RKO (cell line): Measurements from ENCODE around the gene KDM4B.
A peak's percentile ranks its signal among the peaks of the same experiment; 100 is the strongest.

Source experiments
- DNase-seq: peaks from one replicate; pipeline ENCODE4 v3.0.0-alpha.2; 2016; ENCODE audit warnings: low spot score

Gene KDM4B

DNA sequence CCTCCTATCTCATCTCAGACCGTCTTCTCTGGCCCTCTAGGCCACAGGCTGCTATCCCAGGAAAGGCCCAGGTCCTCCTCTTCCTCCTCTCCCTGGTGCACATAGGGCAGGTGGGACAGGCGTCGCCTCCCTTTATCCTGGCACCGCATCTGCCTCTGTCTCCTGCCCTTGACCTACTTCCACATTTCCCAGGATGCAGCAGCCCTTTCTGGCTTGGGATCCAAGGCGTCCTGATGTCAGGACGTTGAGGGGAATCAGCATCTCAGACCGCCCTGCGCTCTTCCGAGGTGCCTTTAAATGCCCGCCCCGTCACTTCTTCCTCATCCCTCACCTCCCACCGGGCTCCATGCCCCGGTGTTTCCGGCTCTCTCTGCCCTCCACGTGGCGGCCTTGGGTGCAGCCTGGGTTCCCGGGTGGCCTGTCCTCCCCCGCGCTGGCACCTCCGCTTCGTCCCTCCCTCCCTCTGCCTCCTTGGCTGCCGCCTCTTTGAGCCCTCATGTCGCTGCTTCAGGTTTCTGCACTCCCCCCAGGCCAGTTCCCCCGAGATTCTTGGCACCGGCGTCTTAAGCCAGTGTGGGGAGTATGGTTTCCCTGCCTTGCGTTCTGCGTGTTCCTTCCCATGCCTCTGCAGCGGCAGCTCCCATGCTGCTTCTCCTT lies 66.3 kb downstream of the KDM4B start:
- DNase-seq: no peak

GRCh38 chr19:5035793-5036697 lies 67.1 kb downstream of the KDM4B start:
- no peak for DNase-seq

- DNase-seq: no peak
Observed at GRCh38 chr19:5036698-5037563, 68.0 kb downstream of the KDM4B start.

- no peak for DNase-seq
Observed at GRCh38 chr19:5037936-5038335, 69.0 kb downstream of the KDM4B start.

DNA sequence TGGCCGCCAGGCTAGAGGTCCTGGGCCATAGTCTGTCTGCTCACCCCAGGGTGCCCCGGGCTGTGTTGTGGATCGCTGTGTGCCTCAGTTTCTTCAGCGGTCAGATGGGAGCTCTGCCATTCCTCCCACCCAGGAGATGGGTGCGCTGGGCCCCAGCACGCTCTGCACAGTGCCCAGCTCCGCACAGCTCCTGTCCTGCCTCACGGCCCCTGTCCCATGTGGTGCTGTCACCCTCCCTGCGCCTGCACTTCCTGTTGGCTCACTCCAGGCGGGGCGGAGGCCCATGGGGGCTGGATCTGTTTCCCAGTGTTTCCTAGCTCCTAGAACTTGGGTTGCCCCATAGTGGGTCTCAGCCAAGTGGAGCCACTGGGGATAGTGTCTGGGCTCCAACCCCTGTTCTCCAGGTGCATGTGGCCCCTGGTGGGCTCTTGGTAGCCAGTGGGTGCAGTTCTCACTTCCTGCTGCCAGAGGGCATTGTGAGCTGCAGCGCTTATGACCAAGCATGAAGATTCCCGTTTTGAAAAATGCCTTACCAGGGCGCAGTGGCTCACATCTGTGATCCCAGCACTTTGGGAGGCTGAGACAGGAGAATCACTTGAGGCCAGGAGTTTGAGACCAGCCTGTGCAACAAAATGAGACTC lies 69.8 kb downstream of the KDM4B start:
- peak; percentile 42 for DNase-seq

DNA sequence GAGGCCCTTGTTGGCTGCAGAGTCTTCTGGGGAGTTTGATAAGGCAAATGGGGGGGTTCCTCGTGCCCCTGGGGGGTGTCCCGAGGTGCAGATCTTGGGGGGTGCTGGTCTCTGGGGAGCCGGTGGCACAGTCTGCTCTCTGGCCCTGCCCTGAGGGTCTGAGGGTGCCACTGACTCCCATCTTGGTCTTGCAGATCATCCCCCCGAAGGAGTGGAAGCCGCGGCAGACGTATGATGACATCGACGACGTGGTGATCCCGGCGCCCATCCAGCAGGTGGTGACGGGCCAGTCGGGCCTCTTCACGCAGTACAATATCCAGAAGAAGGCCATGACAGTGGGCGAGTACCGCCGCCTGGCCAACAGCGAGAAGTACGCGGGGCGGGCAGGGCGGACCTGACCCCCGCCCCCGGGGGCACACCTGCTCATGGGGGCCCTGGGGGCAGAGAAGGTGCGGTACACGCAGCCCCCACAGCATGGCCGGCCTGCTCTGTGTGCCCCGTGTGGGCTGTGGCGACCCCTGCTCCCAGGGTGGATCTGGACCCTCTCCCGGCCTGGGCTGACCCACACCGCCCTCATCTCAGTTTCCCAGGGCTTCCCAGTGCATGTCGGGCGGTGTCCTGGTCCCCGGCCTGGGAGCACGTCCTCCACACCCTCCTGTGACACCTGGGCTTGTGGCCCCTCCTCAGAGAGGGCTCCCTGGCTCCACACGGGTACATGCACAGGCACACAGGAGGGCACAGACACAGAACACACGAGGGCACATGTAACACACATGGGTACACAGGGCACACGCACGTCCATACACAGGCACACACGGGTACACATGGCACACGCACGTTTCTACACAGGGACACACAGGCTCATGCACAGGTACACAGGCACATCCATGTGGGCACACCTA lies 71.0 kb downstream of the KDM4B start:
- DNase-seq: no peak

GRCh38 chr19:5040544-5041167 lies 71.7 kb downstream of the KDM4B start:
- DNase-seq: no peak

- DNase-seq: no peak
Observed at GRCh38 chr19:5041168-5041912, 72.4 kb downstream of the KDM4B start.

DNA sequence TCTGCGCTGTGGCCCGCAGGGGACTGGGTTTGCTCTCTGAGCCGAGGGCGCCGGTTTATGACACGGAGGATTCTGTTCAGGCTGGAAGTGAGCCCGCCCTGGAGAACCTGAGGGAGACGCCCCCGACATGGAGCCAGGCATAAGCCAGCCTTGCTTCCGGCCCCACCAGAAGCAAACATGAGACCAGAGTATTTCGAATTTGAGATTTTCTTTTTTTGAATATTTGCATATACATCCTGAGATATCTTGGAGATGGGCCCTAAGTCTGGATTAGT lies 72.9 kb downstream of the KDM4B start:
- DNase-seq: no peak

DNA sequence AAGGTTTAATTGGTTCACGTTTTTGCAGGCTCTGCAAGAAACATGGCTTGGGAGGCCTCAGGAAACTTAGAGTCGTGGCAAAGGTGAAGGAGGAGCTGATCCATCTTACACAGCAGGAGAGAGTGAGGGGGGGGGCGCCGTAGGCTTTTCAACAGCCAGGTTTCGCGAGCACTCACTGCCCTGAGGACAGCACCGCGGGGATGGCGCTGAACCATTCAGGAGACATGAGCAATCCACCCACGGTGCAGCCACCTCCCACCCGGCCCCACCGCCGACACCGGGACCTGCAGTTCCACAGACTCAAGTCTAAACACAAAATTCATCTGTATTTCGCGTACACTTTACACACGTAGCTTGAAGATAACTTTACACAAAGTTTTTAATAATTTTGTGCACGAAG lies 73.6 kb downstream of the KDM4B start:
- no peak for DNase-seq

DNA sequence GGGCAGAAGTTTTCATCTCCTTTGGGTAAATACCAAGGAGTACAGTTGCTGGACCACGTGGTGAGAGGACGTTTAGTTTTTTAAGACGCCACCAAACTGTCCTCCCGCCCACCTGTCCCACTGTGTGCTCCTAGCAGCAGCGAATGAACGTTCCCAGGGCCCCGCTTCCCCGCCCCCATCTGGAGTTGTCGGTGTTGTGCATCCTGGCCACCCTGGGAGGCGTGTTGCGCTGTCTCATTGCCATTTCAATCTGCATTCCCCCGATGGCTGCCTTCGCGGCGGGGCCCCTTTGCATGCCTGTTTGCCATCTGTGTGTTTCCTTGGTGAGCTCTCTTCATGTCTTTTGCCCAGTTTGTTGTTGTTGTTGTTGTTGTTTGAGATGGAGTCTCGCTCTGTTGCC lies 76.1 kb downstream of the KDM4B start:
- DNase-seq: no peak

GRCh38 chr19:5045956-5046338 lies 77.0 kb downstream of the KDM4B start:
- no peak for DNase-seq

GRCh38 chr19:5046339-5047039 lies 77.6 kb downstream of the KDM4B start:
- no peak for DNase-seq

GRCh38 chr19:5047251-5047935 lies 78.5 kb downstream of the KDM4B start:
- DNase-seq: no peak

DNA sequence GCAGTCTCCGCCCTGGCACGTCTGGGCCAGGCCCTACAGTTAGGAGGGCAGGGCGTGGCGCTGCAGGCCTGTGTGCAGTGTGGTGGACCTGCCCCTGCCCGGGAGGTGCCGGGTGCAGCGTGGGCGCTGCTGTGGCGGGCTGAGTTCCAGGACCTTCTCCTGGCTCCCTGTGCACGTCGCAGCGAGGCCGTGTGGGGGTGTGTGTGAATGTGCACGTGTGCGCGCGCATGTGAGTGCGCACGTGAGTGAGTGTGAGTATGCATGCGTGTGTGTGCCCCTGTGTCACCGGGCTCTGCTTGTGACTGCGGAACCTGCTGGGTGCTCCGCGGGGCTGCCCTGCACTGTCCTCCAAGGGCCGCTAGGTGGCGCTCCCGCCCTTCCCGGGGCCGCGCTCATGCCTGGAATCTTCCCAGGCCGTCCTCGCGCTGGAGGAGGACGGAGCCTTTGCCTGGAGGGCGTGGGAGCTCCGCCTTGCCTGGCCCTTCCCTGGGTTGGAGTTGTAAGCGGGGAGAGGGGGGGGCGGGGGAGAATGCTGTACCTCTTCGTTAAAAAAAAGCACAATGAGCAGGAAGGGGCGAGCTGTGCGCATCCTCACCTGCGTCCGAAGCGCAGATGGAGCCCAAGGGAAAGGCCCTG lies 79.3 kb downstream of the KDM4B start:
- peak; percentile 75 for DNase-seq

GRCh38 chr19:5048727-5049553 lies 80.0 kb downstream of the KDM4B start:
- no peak for DNase-seq

- no peak for DNase-seq
Observed at GRCh38 chr19:5049561-5049960, 80.6 kb downstream of the KDM4B start.
